HCT116 (cell line): ENCODE results near the gene HOGA1. TPM values are rescaled to one million over a fixed set of nuclear protein-coding genes. Genes with fewer than 3 reads are reported as not detected.
A peak's percentile ranks its signal among the peaks of the same experiment; 100 is the strongest.

ENCODE experiments used
- ATAC-seq: fragments of 200-7000 bp; cut with Tn5 transposase; 2 replicates; pipeline ENCODE4 v1.9.1; 2020; ENCODE audit warnings: mild to moderate bottlenecking, moderate library complexity
- Bru-seq: library from RNA; stranded (reverse); fragments of 400-500 nt; gene quantifications from one replicate; lab custom pipeline; 2021; lab: Mats Ljungman, UMichigan
- BruChase-seq, 2 experiments: library from RNA; stranded (reverse); fragments of 400-500 nt; gene quantifications; one replicate each; lab custom pipeline; 2021; lab: Mats Ljungman, UMichigan
- BruUV-seq: library from RNA; stranded (reverse); fragments of 400-500 nt; replicated peaks from 2 replicates; lab custom pipeline; 2021; lab: Mats Ljungman, UMichigan
- CTCF ChIA-PET: fragments of 300-600 bp; sonication (Branson Sonifier 250); formaldehyde crosslinking; loops from one replicate; lab custom pipeline; 2021; ENCODE audit warnings: antibody characterized with exemption; lab: Charles Lee
- POLR2A ChIA-PET: fragments of 300-600, 350-600 bp; sonication (Branson Sonifier 250); formaldehyde crosslinking; loops from one replicate; lab custom pipeline; 2021; ENCODE audit warnings: antibody characterized with exemption; lab: Charles Lee
- RAD21 ChIA-PET, 2 experiments: fragments of 300-600 bp; sonication (Branson Sonifier 250); formaldehyde crosslinking; loops; one replicate each; lab custom pipeline; 2023; ENCODE audit warnings: low total read pairs in 2 of 2; ENCODE audit not compliant: uncharacterized antibody in 2 of 2, unreplicated experiment in 2 of 2, low non-redundant PET in 1 of 2; lab: Charles Lee
- DNase-seq: peaks from one replicate; pipeline ENCODE4 v3.0.0-alpha.2; 2010; ENCODE audit warnings: low read depth, low spot score
- H2AFZ ChIP-seq: fragments of 200-600 bp; shearing (Covaris generic), sonication (generic); 2 replicates; pipeline ENCODE4 v1.6.1; 2017; ENCODE audit warnings: low read depth, mixed run types, mixed read lengths, antibody characterized with exemption, low read length; ENCODE audit not compliant: poor library complexity, severe bottlenecking
- H3K27ac ChIP-seq: 2 replicates; pipeline ENCODE4 v1.5.1; 2012; ENCODE audit warnings: low read depth, low read length
- H3K27me3 ChIP-seq: fragments of 200-600 bp; sonication (generic); 2 replicates; pipeline ENCODE4 v1.6.1; 2016; ENCODE audit warnings: mixed run types, low read length, mixed read lengths; ENCODE audit not compliant: insufficient read depth
- H3K36me3 ChIP-seq, 2 experiments: fragments of 200-500 bp in 1 of 2; fragments of 200-600 bp in 1 of 2; sonication (Bioruptor generic) in 1 of 2; sonication (generic) in 1 of 2; 2 replicates each; pipeline versions ENCODE4 v1.5.1 to v1.6.1; 2014 to 2016; ENCODE audit warnings: low read length in 2 of 2, inconsistent platforms in 1 of 2, mixed read lengths in 1 of 2, mixed run types in 1 of 2; ENCODE audit not compliant: insufficient read depth in 2 of 2, control insufficient read depth in 1 of 2
- H3K4me1 ChIP-seq, 2 experiments: fragments of 200-600 bp in 1 of 2; sonication (generic) in 1 of 2; 2 replicates each; pipeline versions ENCODE4 v1.5.1 to v1.6.1; 2012 to 2017; ENCODE audit warnings: low read length in 2 of 2, inconsistent platforms in 1 of 2, mild to moderate bottlenecking in 1 of 2, mixed read lengths in 1 of 2, mixed run types in 1 of 2, moderate library complexity in 1 of 2; ENCODE audit not compliant: insufficient read depth in 2 of 2, control insufficient read depth in 1 of 2
- H3K4me2 ChIP-seq: fragments of 200-600 bp; sonication (generic); 2 replicates; pipeline ENCODE4 v1.6.1; 2017; ENCODE audit warnings: mixed run types, low read length, mixed read lengths
- H3K4me3 ChIP-seq, 2 experiments: fragments of 200-600 bp in 1 of 2; sonication (generic) in 1 of 2; replicated peaks in 1 of 2; 2 replicates each; pipeline ENCODE4 v1.5.1; 2011 to 2016; ENCODE audit warnings: low read length in 2 of 2, control low read depth in 1 of 2, low read depth in 1 of 2, mild to moderate bottlenecking in 1 of 2, mixed read lengths in 1 of 2, mixed run types in 1 of 2
- H3K79me2 ChIP-seq: fragments of 200-600 bp; sonication (generic); 2 replicates; pipeline ENCODE4 v1.6.1; 2017; ENCODE audit warnings: mild to moderate bottlenecking, mixed run types, low read length, moderate library complexity, mixed read lengths; ENCODE audit not compliant: insufficient read depth
- H3K9ac ChIP-seq: fragments of 200-600 bp; sonication (generic); 2 replicates; pipeline ENCODE4 v1.6.1; 2016; ENCODE audit warnings: low read length, mixed read lengths
- H3K9me2 ChIP-seq: fragments of 200-600 bp; sonication (generic), shearing (Covaris generic); 2 replicates; pipeline ENCODE4 v1.6.1; 2017; ENCODE audit warnings: mixed run types, mild to moderate bottlenecking, moderate library complexity; ENCODE audit not compliant: insufficient read depth
- H3K9me3 ChIP-seq, 2 experiments: fragments of 200-500 bp in 1 of 2; fragments of 200-600 bp in 1 of 2; sonication (Bioruptor generic) in 1 of 2; sonication (generic) in 1 of 2; 2 replicates each; pipeline ENCODE4 v1.6.1; 2014 to 2017; ENCODE audit warnings: low read length in 2 of 2, mixed read lengths in 2 of 2, inconsistent platforms in 1 of 2, low read depth in 1 of 2, mild to moderate bottlenecking in 1 of 2, mixed run types in 1 of 2, moderate library complexity in 1 of 2; ENCODE audit not compliant: control insufficient read depth in 1 of 2, insufficient read depth in 1 of 2
- H4K20me1 ChIP-seq: fragments of 200-600 bp; sonication (generic), shearing (Covaris generic); 2 replicates; pipeline ENCODE4 v1.6.1; 2017; ENCODE audit warnings: mixed run types, mild to moderate bottlenecking, moderate library complexity; ENCODE audit not compliant: insufficient read depth
- CBX3 ChIP-seq: IDR thresholded peaks from 2 replicates; pipeline ENCODE4 v1.6.1; 2012; ENCODE audit warnings: low read depth
- EGR1 ChIP-seq: IDR thresholded peaks from 2 replicates; pipeline ENCODE4 v1.6.1; 2012; ENCODE audit warnings: low read depth
- JUND ChIP-seq: IDR thresholded peaks from 2 replicates; pipeline ENCODE4 v1.6.1; 2012
- MAX ChIP-seq: IDR thresholded peaks from 2 replicates; pipeline ENCODE4 v1.6.1; 2012
- POLR2AphosphoS5 ChIP-seq: IDR thresholded peaks from 2 replicates; pipeline ENCODE4 v1.6.1; 2011; ENCODE audit warnings: mild to moderate bottlenecking, low read depth, low read length, moderate library complexity
- ZFX ChIP-seq: fragments of 450-650 bp; IDR thresholded peaks from 2 replicates; pipeline ENCODE4 v1.6.1; 2017
- intact Hi-C: fragments of 100-400 bp; cut with micrococcal nuclease; formaldehyde crosslinking; loops from 2 replicates; pipeline ENCODE4 v1.10.0; 2022
- long read RNA-seq: library from polyadenylated mRNA; unstranded; transcript quantifications from one replicate; pipeline ENCODE4 v2.0.0, GENCODE V29; 2021; ENCODE audit not compliant: unreplicated experiment
- polyA plus RNA-seq: library from polyadenylated mRNA; unstranded; fragments of >200 nt; gene quantifications from 2 replicates; pipeline ENCODE4 v1.2.1, GENCODE V29; 2012; ENCODE audit warnings: missing spikeins
- total RNA-seq: library from RNA; stranded (reverse); gene quantifications from one replicate; pipeline ENCODE4 v1.2.1, GENCODE V29; 2021; ENCODE audit not compliant: unreplicated experiment

Gene HOGA1
- total RNA-seq (1.6 TPM), Bru-seq, nascent RNA (percentile 39 among the genes with signal in this experiment), BruChase-seq, experiment 1, labeled RNA remaining after a 6-hour chase (percentile 50 among the genes with signal in this experiment), BruChase-seq, experiment 2, labeled RNA remaining after a 2-hour chase (percentile 52 among the genes with signal in this experiment)
- polyA plus RNA-seq = 0.97 and 1.3 TPM in 2 replicates
- long read RNA-seq, partial matches to known transcripts = 0 of 4 reads
- long read RNA-seq, other reads (novel, unspliced or antisense) = 0 of 4 reads

GRCh38 chr10:97584060-97584797, at the start of gene HOGA1:
Gene HOGA1, plus strand, starts transcription at chr10:97584389. Its CDS starts 315 bp downstream, at chr10:97584704.
- Histone ChIP-seq H4K20me1 (no peaks in the 10 kb centered on the region), H3K36me3 (no peaks in the 10 kb centered on the region), H3K27me3 (no peaks in the 10 kb centered on the region), H3K9ac (peak within 1 kb of the TSS; percentile 25; the same call in 1 of the 2 replicates), H3K9me3 (no peaks in the 10 kb centered on the region), H3K4me2 (peak within 1 kb of the TSS; percentile 54), H3K9me2 (no peaks in the 10 kb centered on the region), H3K4me1 (peaks cover 13 to 21% of the 10 kb centered on the region in 2 experiments), H3K79me2 (no peaks in the 10 kb centered on the region), H3K27ac (peak within 1 kb of the TSS; percentile 27), H2AFZ (no peak within 1 kb of the TSS), H3K4me3 (peak within 1 kb of the TSS in 1 of 2 experiments; percentile 23; a peak in 2 of 4 replicates)
- ATAC-seq (peak; percentile 100), DNase-seq (peak; percentile 84)
- ChIA-PET RAD21 (no interaction called here), CTCF (interaction anchor here (1.0 to 2.5 kb wide), 4 partner anchors 12 to 30 kb away, joined by 5 to 13 read pairs (median 6); partner anchors contain the start of gene ANKRD2), POLR2A (interaction anchor here (0.9 to 1.7 kb wide), 4 partner anchors 8 to 21 kb away, joined by 4 to 11 read pairs (median 5); no protein-coding TSS in a partner anchor)
- TF ChIP-seq MAX = peak; percentile 47; the same call in 1 of the 2 replicates
- TF ChIP-seq POLR2AphosphoS5 = peak; percentile 61
- peak; percentile 19; the same call in 1 of the 2 replicates for TF ChIP-seq ZFX
- TF ChIP-seq JUND = no peak
- TF ChIP-seq EGR1 = no peak
- no peak for TF ChIP-seq CBX3
- intact Hi-C loops = no loop called here
- BruUV-seq = TSS peak; percentile 75
